SW 1271 (cell line): Measurements from ENCODE around the gene UNC13A.

Experiments
- DNase-seq, 2 experiments: peaks; one replicate each; lab custom pipeline; 2025; lab: John Stamatoyannopoulos, UW

Gene UNC13A

GRCh38 chr19:17669419-17669818, 18.7 kb downstream of the UNC13A start:
- no peak for DNase-seq

GRCh38 chr19:17665058-17665457, 23.1 kb downstream of the UNC13A start:
- no peak for DNase-seq

GRCh38 chr19:17659996-17660395, 28.2 kb downstream of the UNC13A start:
- DNase-seq, result no peak

DNA sequence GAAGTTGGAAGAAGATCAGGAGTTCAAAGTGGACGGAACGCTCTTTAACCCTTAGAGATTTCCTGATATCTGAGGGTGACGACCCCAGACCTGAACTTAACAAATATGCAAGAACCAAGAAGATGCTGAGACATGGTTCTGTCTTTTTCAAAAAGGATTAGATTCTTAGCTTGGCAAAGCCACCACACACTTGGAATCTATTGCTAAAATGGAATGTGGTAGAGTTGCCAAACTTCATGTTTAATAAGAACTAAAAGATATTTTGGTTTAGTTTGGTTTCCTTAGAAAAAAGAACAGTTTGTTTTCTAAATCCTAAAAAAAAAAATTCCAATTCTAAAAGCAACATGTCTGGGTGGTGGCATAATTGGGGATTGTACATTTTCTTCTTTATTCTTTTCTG, 29.5 kb downstream of the UNC13A start:
- DNase-seq, result no peak

- DNase-seq, result no peak
Observed at GRCh38 chr19:17658240-17658639, 29.9 kb downstream of the UNC13A start.

GRCh38 chr19:17656970-17657369, 31.2 kb downstream of the UNC13A start:
- no peak for DNase-seq

GRCh38 chr19:17655751-17656472, 32.2 kb downstream of the UNC13A start:
- no peak for DNase-seq

GRCh38 chr19:17654993-17655392, 33.2 kb downstream of the UNC13A start:
- no peak for DNase-seq

- DNase-seq, result no peak
Observed at GRCh38 chr19:17652627-17653026, 35.5 kb downstream of the UNC13A start.

DNA sequence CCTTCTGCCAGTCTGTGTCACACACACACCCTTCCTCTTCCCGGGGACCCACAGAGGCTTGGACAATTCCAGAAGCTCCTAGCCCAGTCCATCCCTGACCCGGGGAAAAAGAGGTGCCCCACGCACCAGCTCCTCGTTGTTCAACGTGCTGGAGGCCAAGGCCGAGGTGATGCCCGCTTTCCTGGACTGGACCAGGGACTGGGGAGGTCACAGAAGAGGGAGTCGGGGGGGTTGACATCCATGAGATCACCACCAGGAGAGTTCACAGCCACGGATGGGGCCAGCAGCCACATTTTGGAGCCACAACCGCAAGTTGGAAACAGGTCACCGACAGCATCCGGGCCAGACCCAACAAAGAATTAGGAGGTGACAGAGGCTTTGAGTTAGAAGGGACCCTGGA, 39.4 kb downstream of the UNC13A start:
- no peak for DNase-seq

- DNase-seq, result no peak
Observed at GRCh38 chr19:17648097-17648660, 40.0 kb downstream of the UNC13A start.

GRCh38 chr19:17647071-17648020, 40.8 kb downstream of the UNC13A start:
- no peak for DNase-seq

DNA sequence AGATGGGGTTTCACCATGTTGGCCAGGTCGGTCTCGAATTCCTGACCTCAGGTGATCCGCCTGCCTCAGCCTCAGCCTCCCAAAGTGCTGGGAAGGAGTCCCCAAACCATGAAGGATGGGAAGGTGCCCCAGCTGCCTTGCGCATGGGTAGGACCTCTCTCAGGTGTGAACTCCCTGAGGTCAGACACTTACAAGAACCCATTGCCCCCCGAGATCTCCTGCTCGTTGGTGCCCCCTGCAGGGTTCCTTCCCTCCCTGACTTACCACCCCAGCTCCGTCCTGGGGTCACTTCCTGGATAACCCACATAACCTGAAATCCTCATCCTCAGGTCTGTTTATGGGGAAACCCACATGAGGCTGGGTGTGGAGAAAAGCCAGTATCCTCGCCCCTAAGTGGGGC, 41.7 kb downstream of the UNC13A start:
- DNase-seq, result no peak

- no peak for DNase-seq
Observed at GRCh38 chr19:17645339-17645963, 42.7 kb downstream of the UNC13A start.

DNA sequence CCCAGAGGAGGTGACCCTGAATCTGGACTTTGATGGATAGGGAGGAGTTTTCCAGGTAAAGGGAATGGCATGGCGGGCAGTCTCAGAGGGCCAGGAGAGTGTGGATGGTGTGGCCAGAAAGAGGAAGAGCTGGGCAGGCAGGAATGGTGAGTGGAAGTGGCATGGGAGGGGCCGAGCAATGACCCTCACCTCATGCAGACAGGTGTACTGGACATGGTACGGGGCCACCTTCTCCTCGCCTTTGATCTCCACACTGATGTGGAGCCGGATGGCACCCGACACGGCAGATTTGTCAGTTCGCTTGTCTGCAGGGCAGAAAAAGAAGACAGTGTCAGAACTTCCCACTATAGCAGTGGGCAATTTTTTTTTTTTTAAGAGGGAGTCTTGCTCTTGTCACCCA, 45.5 kb downstream of the UNC13A start:
- DNase-seq, result no peak

GRCh38 chr19:17641846-17642245, 46.3 kb downstream of the UNC13A start:
- no peak for DNase-seq

- DNase-seq, result no peak
Observed at GRCh38 chr19:17641181-17641580, 47.0 kb downstream of the UNC13A start.

GRCh38 chr19:17633700-17634099, 54.5 kb downstream of the UNC13A start:
- no peak for DNase-seq

DNA sequence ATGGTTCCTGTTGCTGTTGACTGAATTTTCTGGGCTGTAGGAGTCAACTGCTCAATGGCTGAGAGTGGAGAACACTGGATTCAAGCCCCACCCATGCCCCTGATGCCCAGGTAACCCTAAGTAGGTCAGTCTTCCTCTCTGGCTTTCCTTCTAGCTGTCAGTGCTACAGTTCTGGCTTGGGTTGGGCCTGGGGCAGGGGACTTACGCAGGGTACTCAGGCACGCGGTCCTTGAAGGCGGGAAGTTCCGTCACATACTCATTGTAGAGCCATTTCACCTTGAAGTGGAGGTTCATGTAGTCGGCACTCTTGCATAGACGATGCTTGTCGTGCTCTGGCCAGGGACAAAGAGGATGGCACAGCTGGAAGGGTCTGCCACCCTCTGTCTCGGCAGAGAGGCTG, 55.6 kb downstream of the UNC13A start:
- DNase-seq, result no peak

DNA sequence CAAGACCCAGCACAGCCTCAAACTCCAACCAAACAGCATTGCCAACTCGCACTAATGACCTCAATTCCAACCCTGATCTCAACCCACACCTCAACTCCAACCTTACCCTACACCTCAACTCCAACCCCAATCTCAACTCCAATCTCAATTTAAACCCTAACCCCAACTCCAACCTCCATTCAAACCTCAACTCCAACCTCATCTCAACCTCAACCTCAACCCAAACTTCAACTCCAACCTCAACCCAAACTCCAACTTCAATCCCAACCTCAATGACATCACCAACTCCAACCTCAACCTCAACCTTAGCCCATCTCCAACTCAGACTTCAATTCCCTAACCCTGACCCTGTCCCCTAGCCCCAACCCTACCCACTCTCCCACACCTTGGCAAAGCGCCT, 58.4 kb downstream of the UNC13A start:
- no peak for DNase-seq

DNA sequence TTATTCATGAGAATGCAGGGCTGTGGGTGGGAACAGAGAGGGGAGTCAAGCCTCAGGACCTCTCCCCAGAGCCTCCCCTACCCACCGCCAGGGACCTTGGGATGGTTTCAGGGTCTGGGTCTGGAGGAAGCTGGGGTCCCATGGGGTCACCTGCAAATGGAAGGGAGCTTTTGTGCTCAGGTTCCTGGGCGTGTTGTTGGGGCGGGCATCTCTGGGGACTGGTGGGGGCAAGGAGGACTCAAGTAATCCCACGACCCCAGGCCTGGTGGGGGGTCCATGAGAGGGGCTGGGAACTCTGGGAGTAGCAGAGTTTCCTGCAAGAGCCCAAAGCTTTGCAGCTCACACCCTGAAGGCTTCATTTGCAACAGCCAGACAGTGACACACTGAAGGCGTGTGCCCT, 60.2 kb downstream of the UNC13A start:
- no peak for DNase-seq

DNA sequence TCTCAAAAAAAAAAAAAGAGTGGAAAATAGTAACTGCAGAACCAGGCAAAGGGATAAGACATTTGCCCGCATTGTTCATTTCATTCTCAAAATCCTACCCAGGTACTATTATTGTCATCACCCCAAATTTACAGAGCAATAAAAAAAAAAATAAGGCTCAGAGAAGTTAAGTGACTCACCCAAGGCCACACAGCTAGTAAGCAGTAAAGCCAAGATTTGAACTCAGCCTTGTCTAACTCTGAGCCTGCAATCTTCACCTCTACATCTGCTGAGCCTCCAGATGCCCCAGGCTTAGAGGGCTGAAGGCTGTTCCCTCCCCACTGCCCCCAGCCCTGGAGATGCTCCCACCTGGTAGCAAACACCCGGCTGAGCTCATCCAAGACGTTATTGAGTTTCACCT, 61.0 kb downstream of the UNC13A start:
- DNase-seq, result no peak
